Measurements from ENCODE around the gene F12. TPM values are rescaled to one million over a fixed set of nuclear protein-coding genes. Genes with fewer than 3 reads are reported as not detected.

F12 gene
- total RNA-seq, 4 donors from 2014 or later, result 0.42 to 2.6 (median 1.1) TPM; not detected in 1

DNA sequence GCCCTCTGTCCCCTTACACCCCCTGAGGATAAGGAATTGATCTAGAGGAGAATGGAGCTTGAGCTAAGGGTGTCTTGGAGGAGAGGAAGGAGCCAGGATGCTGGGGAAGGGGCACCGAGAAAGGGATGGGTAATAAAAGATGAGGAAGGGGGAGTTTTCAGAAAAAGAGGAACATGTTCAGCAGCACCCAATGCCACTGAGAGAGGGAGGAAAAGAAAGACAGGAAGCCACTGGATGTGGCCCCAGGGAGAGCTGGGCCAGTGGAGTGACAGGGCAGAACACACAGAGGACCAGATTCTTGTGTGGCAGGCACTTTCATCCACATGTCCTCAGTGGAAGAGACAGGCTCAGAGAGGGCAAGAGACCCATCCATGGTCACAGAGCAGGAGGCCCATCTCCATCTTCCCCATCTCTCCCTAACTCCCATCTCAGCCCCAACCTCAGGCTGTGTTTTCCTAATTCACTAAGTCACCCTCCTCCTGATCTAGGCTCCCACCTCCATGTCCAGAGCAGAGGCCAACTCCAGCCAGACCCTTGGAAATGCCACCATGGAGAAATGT, 16.1 kb downstream of the F12 start:
- Histone ChIP-seq H3K27me3 (no peaks in the 10 kb centered on the region), H3K4me1 (peaks cover 3 to 19% of the 10 kb centered on the region in 2 donors), H3K27ac (no peak overlapping the region), H3K9me3 (no peaks in the 10 kb centered on the region), H3K36me3 (no peaks in the 10 kb centered on the region), H3K4me3 (replicated peaks in 1 of 3) (no peak overlapping the region)
- DNase-seq, result no peak
- TF ChIP-seq POLR2A (IDR thresholded peaks at IDR 0.05) (no peak), CTCF (IDR thresholded peaks at IDR 0.05) (no peak)
- WGBS, 2 donors, result 81% methylated on average over 1 of the region's 1 CpG
- intact Hi-C loops (cut with DNase I), result loop anchor here (5.0 kb wide), 2 partner anchors 64 to 109 kb away; no protein-coding TSS in a partner anchor

- H3K9me3 ChIP-seq, result no peaks in the 10 kb centered on the region
- no peaks in the 10 kb centered on the region for H3K36me3 ChIP-seq
- H3K27ac ChIP-seq, result no peak overlapping the region
- peaks cover 3 to 20% of the 10 kb centered on the region in 2 donors for H3K4me1 ChIP-seq
- 90 to 93% methylated on average over 4 to 5 of the region's 5 CpGs for WGBS, 2 donors
- no peaks in the 10 kb centered on the region for H3K27me3 ChIP-seq
- DNase-seq, result no peak
- intact Hi-C loops (cut with DNase I), result loop anchor here (5.0 kb wide), 2 partner anchors 65 to 110 kb away; no protein-coding TSS in a partner anchor
- no peak overlapping the region for H3K4me3 ChIP-seq (replicated peaks in 1 of 3)
- no peak for TF ChIP-seq POLR2A (IDR thresholded peaks at IDR 0.05)
- TF ChIP-seq CTCF (IDR thresholded peaks at IDR 0.05), result no peak
These were observed 16.6 kb downstream of the F12 start for GRCh38 chr5:177392765-177393164.

DNA sequence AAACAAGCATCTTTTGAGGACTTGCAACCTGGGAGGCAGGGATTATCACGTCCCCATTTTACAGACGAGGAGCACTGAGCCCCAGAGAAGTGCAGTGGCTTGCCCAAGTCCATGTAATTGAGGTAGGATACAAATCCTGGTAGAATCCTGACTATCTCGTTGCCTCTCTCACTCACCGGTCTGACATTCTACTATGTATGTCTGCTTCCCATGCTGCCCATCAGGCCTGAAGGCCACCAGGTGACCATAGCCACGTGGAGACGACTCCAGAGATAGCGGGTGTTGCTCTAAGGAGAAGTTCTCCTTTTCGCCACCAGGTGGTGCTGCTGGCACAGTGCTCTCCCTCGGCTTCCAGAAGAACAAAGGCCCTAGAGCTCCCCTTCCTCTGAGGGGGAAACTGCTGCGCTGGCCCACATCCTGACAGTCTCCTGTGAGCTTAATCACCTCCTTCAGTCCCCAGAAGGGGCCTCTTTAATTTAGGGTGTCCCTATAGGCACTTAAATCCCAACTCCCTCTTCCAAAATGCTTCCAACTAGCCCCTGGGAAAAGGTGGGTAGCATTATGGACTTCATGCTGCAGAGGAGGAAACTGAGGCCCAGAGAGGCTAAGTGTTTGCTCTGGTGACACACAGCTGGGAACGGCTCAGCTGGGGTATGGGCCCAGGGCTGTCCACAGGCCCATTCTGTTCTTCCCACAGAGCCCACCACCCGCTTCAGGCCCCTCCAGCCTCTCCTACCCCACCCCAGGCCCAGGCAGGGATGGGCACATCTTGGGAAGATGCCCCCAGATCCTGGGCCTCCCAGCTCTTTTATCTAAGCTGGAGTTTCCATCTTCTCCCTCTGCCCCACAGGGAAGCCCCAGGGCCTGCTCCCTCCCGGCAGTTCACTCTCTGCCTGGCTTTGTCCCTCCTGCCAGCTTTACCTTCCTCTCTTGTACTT, 18.7 kb downstream of the F12 start:
- 18 to 29% methylated on average over 11 to 12 of the region's 13 CpGs for WGBS, 2 donors
- Histone ChIP-seq H3K9me3 (no peaks in the 10 kb centered on the region), H3K36me3 (no peaks in the 10 kb centered on the region), H3K27ac (no peak overlapping the region), H3K4me3 (replicated peaks in 1 of 3) (no peak overlapping the region), H3K4me1 (peaks cover 3 to 20% of the 10 kb centered on the region in 2 donors), H3K27me3 (no peaks in the 10 kb centered on the region)
- intact Hi-C loops (cut with DNase I), result loop anchor here (5.0 kb wide), 2 partner anchors 67 to 112 kb away; no protein-coding TSS in a partner anchor
- TF ChIP-seq CTCF (IDR thresholded peaks at IDR 0.05) (peak; percentile 91 to 97 (median 96)), POLR2A (IDR thresholded peaks at IDR 0.05) (no peak)
- DNase-seq, result peak; percentile 80 to 81

GRCh38 chr5:177389241-177390169, 19.9 kb downstream of the F12 start:
- 31 to 41% methylated on average over 19 to 21 of the region's 21 CpGs for whole genome bisulfite sequencing, 2 donors
- Histone ChIP-seq H3K27ac (no peak overlapping the region), H3K4me1 (peaks cover 3 to 20% of the 10 kb centered on the region in 2 donors), H3K27me3 (no peaks in the 10 kb centered on the region), H3K4me3 (replicated peaks in 1 of 3) (no peak overlapping the region), H3K36me3 (no peaks in the 10 kb centered on the region), H3K9me3 (no peaks in the 10 kb centered on the region)
- DNase-seq, result no peak
- intact Hi-C loops (cut with DNase I), result loop anchor here (5.0 kb wide), 2 partner anchors 68 to 113 kb away; no protein-coding TSS in a partner anchor
- TF ChIP-seq CTCF (IDR thresholded peaks at IDR 0.05) (no peak), POLR2A (IDR thresholded peaks at IDR 0.05) (no peak)
